ENCODE data around the gene ZNF219. TPM values are rescaled to one million over a fixed set of nuclear protein-coding genes. Genes with fewer than 3 reads are reported as not detected.

ZNF219 gene
- total and polyA plus RNA-seq, 2 experiments from 2014 or later = 49.5 to 143 TPM

DNA sequence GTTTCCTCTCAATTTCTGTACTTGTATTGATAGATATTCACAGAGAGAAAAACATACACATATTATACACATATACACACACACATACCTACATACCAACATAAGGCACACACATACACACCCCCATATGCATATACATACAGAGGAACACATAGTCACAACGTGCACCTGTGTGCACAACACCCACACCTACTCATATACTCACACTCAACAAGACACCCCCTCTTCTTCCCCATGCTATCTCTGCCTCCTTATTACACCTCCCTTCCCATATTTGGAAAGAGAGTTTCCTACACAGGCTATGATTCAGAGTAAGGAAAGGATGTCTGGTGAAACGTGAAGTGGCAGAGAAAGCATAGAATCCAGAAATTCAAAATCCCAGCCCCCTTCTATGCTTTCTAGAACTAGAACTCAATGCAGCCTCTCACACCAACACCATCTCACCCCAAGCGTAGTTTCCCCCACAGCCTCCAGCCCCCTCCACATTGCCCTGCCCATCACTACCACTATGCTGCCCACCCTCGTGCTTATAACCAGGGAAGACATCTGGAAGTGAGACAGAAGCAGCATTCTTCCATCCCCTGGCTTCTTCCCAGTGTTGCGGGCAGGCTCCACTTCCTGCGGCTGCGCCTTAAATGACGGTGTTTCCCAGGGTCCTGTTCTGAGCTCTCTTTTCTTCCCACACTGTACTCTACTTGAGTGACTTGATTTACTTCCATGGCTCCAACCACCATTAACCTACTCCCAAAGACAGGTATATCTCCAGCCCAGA is 38.4 kb downstream of the ZNF219 start:
- no peaks in the 10 kb centered on the region for H3K9me3 ChIP-seq (ENCODE audit: low read depth)
- TF ChIP-seq, protein P1, sequence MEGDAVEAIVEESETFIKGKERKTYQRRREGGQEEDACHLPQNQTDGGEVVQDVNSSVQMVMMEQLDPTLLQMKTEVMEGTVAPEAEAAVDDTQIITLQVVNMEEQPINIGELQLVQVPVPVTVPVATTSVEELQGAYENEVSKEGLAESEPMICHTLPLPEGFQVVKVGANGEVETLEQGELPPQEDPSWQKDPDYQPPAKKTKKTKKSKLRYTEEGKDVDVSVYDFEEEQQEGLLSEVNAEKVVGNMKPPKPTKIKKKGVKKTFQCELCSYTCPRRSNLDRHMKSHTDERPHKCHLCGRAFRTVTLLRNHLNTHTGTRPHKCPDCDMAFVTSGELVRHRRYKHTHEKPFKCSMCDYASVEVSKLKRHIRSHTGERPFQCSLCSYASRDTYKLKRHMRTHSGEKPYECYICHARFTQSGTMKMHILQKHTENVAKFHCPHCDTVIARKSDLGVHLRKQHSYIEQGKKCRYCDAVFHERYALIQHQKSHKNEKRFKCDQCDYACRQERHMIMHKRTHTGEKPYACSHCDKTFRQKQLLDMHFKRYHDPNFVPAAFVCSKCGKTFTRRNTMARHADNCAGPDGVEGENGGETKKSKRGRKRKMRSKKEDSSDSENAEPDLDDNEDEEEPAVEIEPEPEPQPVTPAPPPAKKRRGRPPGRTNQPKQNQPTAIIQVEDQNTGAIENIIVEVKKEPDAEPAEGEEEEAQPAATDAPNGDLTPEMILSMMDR (IDR thresholded peaks at IDR 0.05; ENCODE audit: low read depth, low read length) = no peak
- no peaks in the 10 kb centered on the region for H3K36me3 ChIP-seq
- DNase-seq (ENCODE audit: low read depth in 1 of 2, low spot score in 1 of 2) = peak in 1 of 2 donors; percentile 35
- no peaks in the 10 kb centered on the region for H3K27me3 ChIP-seq
- H3K4me3 ChIP-seq = no peak overlapping the region
- no peak overlapping the region for H3K27ac ChIP-seq
- no peaks in the 10 kb centered on the region for H3K4me1 ChIP-seq (ENCODE audit: low read depth)

GRCh38 chr14:21058903-21059302 is 39.6 kb downstream of the ZNF219 start:
- Histone ChIP-seq H3K36me3 (no peaks in the 10 kb centered on the region), H3K27me3 (no peaks in the 10 kb centered on the region), H3K27ac (no peak overlapping the region), H3K9me3 (ENCODE audit: low read depth) (no peaks in the 10 kb centered on the region), H3K4me1 (ENCODE audit: low read depth) (no peaks in the 10 kb centered on the region), H3K4me3 (no peak overlapping the region)
- DNase-seq (ENCODE audit: low read depth in 1 of 2, low spot score in 1 of 2) = no peak
- TF ChIP-seq, protein P1 (IDR thresholded peaks at IDR 0.05; ENCODE audit: low read depth, low read length) = no peak

GRCh38 chr14:21057803-21058675 is 40.4 kb downstream of the ZNF219 start, which contains the start of gene RNASE8:
Gene RNASE8, plus strand, starts transcription at chr14:21057822. Its CDS starts 71 bp downstream, at chr14:21057893.
- Histone ChIP-seq H3K4me3 (no peak within 1 kb of the TSS), H3K36me3 (no peaks in the 10 kb centered on the region), H3K4me1 (ENCODE audit: low read depth) (no peaks in the 10 kb centered on the region), H3K27ac (no peak within 1 kb of the TSS), H3K27me3 (no peaks in the 10 kb centered on the region), H3K9me3 (ENCODE audit: low read depth) (no peaks in the 10 kb centered on the region)
- no peak for DNase-seq (ENCODE audit: low read depth in 1 of 2, low spot score in 1 of 2)
- TF ChIP-seq, protein P1 (IDR thresholded peaks at IDR 0.05; ENCODE audit: low read depth, low read length) = no peak

- Histone ChIP-seq H3K27me3 (no peaks in the 10 kb centered on the region), H3K9me3 (ENCODE audit: low read depth) (no peaks in the 10 kb centered on the region), H3K4me3 (no peak overlapping the region), H3K36me3 (no peaks in the 10 kb centered on the region), H3K27ac (no peak overlapping the region), H3K4me1 (ENCODE audit: low read depth) (no peaks in the 10 kb centered on the region)
- peak in 1 of 2 donors; percentile 62 for DNase-seq (ENCODE audit: low read depth in 1 of 2, low spot score in 1 of 2)
- TF ChIP-seq, protein P1 (IDR thresholded peaks at IDR 0.05; ENCODE audit: low read depth, low read length) = no peak
Measured at GRCh38 chr14:21056520-21057163, 41.8 kb downstream of the ZNF219 start.

DNA sequence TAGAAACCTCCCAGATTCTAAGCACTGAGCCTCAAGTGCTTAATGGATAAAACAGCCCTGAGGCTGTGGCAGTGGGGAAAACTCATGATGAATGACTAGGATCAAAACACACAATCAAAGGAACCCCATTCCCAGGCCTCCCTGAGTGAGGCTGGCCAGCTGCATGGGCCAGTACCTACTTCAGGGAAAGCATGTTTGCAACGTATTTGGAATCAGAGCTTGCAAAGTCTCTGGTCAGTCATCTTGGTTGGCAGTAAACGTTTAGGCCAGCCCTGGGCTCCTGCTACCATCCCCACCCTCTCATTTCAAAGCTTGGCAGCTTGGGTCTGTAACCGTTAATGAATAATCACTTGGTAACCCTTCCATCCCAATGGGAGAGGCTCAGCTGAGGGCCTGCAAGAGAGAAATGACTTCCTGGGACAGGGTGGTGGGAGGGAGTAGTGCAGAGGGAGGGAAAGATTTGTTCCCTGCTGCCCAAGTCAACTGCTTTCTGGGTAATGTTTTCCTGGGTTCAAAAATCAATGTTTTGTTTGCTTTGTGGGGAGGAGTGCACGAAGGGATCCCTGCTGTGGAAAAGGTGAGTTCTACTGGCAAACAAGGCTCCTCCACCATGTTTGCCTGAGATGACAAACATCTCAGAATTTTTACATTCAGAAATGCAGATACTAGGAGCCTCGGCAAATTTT is 42.9 kb downstream of the ZNF219 start:
- H3K4me3 ChIP-seq = no peak overlapping the region
- no peaks in the 10 kb centered on the region for H3K27me3 ChIP-seq
- TF ChIP-seq, protein P1 (IDR thresholded peaks at IDR 0.05; ENCODE audit: low read depth, low read length) = no peak
- H3K4me1 ChIP-seq (ENCODE audit: low read depth) = no peaks in the 10 kb centered on the region
- no peak overlapping the region for H3K27ac ChIP-seq
- H3K36me3 ChIP-seq = no peaks in the 10 kb centered on the region
- no peaks in the 10 kb centered on the region for H3K9me3 ChIP-seq (ENCODE audit: low read depth)
- DNase-seq (ENCODE audit: low read depth in 1 of 2, low spot score in 1 of 2) = no peak

Data from cardiac muscle cell (in vitro differentiated cells and primary cell).